Measurements from ENCODE around the gene WNT2. TPM values are rescaled to one million over a fixed set of nuclear protein-coding genes. Genes with fewer than 3 reads are reported as not detected.

Gene WNT2
- total RNA-seq, 1 donor from 2014 or later: under 0.01 TPM

DNA sequence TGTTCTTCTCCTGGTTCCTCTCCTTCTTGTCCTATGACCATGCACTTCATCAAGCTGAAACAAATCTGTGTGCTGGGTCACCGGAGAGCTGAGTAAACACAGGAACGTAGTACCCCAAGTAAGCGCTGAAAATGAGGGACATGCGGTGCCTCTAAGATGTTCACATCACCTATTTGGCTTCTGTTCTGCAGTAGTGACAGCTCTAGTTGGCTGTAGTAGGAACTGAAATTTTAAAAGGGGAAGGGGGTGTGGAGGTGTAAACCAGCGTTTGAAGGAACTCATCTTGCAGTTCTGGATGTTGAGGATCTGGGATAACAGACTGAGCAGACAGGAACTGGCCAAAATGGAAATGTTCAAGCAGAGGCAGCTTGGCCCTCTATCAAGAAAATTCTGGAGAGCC, 85.2 kb downstream of the WNT2 start:
- TF ChIP-seq, protein P1, sequence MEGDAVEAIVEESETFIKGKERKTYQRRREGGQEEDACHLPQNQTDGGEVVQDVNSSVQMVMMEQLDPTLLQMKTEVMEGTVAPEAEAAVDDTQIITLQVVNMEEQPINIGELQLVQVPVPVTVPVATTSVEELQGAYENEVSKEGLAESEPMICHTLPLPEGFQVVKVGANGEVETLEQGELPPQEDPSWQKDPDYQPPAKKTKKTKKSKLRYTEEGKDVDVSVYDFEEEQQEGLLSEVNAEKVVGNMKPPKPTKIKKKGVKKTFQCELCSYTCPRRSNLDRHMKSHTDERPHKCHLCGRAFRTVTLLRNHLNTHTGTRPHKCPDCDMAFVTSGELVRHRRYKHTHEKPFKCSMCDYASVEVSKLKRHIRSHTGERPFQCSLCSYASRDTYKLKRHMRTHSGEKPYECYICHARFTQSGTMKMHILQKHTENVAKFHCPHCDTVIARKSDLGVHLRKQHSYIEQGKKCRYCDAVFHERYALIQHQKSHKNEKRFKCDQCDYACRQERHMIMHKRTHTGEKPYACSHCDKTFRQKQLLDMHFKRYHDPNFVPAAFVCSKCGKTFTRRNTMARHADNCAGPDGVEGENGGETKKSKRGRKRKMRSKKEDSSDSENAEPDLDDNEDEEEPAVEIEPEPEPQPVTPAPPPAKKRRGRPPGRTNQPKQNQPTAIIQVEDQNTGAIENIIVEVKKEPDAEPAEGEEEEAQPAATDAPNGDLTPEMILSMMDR (IDR thresholded peaks at IDR 0.05; ENCODE audit: insufficient read depth, low read length, severe bottlenecking): no peak
- no peaks in the 10 kb centered on the region for H3K27me3 ChIP-seq (ENCODE audit: control insufficient read depth, insufficient read depth, low read length)
- H3K36me3 ChIP-seq (ENCODE audit: control insufficient read depth, insufficient read depth, low read length): no peaks in the 10 kb centered on the region
- DNase-seq (ENCODE audit: low read depth) (no peak), FAIRE-seq (no peak)
- H3K4me3 ChIP-seq (ENCODE audit: low read depth, low read length): no peak overlapping the region

DNA sequence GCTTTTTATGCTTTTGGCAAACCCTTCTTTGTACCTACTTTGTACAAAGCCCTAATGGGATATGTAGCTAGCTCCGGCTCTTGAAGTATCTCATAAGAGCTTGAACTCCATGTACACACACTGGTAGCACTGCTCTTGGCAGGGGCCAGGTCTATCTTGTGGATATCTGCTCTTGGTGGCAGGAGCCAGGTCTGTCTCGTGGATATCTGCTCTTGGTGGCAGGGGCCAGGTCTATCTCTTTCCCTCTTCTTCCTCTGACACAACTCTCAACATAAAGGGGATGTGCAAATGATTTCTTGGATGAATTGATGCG, 91.9 kb downstream of the WNT2 start:
- no peak for DNase-seq (ENCODE audit: low read depth)
- H3K27me3 ChIP-seq (ENCODE audit: control insufficient read depth, insufficient read depth, low read length): no peaks in the 10 kb centered on the region
- TF ChIP-seq, protein P1 (IDR thresholded peaks at IDR 0.05; ENCODE audit: insufficient read depth, low read length, severe bottlenecking): no peak
- FAIRE-seq: no peak
- H3K36me3 ChIP-seq (ENCODE audit: control insufficient read depth, insufficient read depth, low read length): no peaks in the 10 kb centered on the region
- H3K4me3 ChIP-seq (ENCODE audit: low read depth, low read length): no peak overlapping the region

DNA sequence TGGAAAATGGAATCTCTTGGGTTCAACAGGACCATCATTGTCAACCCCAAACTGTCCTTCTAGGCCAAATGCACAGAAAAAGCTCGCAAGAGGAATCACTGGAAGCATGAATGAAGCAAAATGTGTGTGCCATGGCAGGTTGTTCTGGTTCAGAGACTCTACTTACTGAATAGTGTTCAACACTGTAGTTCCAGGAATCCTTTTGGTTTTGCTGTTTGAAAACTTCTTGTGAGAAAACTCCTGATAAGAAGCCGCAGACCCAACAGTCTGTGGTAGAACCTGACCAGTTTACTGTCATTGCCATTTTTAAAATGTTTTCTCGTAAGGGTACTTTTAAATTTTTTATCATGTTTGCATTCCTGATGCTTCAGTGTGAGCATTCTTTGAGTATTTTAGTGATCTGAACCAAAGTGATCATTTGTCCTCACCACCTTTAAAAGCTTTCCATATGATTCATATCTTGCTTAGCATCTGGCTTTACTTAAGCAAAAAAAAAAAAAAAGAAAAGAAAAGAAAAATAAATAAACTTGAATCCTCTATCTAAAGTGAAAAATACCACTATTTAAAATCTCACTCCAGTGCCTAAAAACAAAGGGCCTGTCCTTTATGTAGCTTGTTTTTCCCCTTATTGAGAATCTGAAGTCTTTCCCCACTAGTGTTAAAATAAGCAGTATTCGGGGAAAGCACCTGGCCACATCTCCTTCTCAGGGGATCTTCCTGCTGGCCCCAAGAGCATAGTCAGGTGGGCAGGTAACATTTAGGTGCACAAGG, 92.4 kb downstream of the WNT2 start:
- TF ChIP-seq, protein P1 (IDR thresholded peaks at IDR 0.05; ENCODE audit: insufficient read depth, low read length, severe bottlenecking): no peak
- Histone ChIP-seq H3K4me3 (ENCODE audit: low read depth, low read length) (no peak overlapping the region), H3K27me3 (ENCODE audit: control insufficient read depth, insufficient read depth, low read length) (no peaks in the 10 kb centered on the region), H3K36me3 (ENCODE audit: control insufficient read depth, insufficient read depth, low read length) (no peaks in the 10 kb centered on the region)
- no peak for DNase-seq (ENCODE audit: low read depth)
- no peak for FAIRE-seq

DNA sequence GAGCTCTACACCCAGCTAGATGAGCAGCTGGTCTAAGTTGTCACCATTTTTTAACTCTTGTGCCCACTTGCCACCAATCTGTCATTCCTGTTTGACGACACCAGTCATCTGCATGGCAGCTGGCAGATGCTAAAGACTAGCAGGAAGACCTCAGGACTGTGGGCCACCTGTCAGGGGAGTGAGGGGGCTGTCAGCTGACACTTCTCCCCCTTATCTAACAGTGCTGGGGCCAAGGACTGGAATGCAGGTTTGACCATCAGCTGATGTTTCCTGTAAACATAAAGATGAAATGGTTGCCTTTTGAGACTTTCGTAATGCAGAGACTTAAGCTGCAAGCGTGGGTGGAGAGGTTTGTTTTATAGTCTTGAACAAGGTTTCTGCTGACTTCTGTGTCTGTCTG, 93.5 kb downstream of the WNT2 start:
- Histone ChIP-seq H3K4me3 (ENCODE audit: low read depth, low read length) (no peak overlapping the region), H3K27me3 (ENCODE audit: control insufficient read depth, insufficient read depth, low read length) (no peaks in the 10 kb centered on the region), H3K36me3 (ENCODE audit: control insufficient read depth, insufficient read depth, low read length) (no peaks in the 10 kb centered on the region)
- FAIRE-seq (no peak), DNase-seq (ENCODE audit: low read depth) (no peak)
- TF ChIP-seq, protein P1 (IDR thresholded peaks at IDR 0.05; ENCODE audit: insufficient read depth, low read length, severe bottlenecking): no peak

DNA sequence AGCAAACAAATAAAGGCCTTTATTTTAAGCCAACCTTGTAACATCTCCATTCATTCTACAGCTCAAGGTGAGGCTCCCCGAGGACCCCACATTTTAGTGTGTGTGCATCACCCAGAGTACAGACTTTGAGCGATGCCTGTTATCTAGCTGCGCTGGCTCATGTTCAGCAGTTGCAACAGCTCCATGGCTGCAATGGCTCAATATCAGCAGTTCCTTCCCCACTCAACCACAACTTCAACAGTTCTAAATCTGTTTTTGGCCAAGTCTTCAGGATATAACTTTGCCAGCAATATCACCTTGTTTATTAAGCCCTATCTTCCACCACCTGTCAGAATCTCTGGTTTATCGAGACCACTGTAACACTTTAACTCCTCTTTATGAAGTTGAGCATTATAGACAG, 95.8 kb downstream of the WNT2 start:
- FAIRE-seq (no peak), DNase-seq (ENCODE audit: low read depth) (no peak)
- no peaks in the 10 kb centered on the region for H3K36me3 ChIP-seq (ENCODE audit: control insufficient read depth, insufficient read depth, low read length)
- H3K27me3 ChIP-seq (ENCODE audit: control insufficient read depth, insufficient read depth, low read length): no peaks in the 10 kb centered on the region
- no peak overlapping the region for H3K4me3 ChIP-seq (ENCODE audit: low read depth, low read length)
- TF ChIP-seq, protein P1 (IDR thresholded peaks at IDR 0.05; ENCODE audit: insufficient read depth, low read length, severe bottlenecking): no peak

DNA sequence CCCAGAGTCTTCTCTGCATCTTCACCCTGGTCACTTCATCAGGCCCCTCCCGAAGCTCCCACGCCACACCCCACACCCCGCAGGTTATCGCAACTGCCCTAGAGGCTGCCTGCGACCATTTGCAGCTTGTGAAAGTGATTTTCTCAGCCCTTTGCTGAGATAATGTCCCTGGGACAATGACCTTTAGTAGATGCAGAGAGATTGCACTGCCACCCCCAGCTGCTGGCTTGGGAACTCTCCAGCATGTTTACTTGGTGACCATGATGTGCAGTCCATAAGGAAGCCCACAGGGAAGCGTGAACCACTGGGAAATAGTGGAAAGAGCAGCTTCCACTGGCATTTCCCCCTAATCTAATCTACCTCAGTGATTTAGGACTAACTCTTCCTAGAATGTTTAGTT, 97.3 kb downstream of the WNT2 start:
- Histone ChIP-seq H3K36me3 (ENCODE audit: control insufficient read depth, insufficient read depth, low read length) (peaks cover 2% of the 10 kb centered on the region), H3K27me3 (ENCODE audit: control insufficient read depth, insufficient read depth, low read length) (no peaks in the 10 kb centered on the region), H3K4me3 (ENCODE audit: low read depth, low read length) (no peak overlapping the region)
- no peak for DNase-seq (ENCODE audit: low read depth)
- TF ChIP-seq, protein P1 (IDR thresholded peaks at IDR 0.05; ENCODE audit: insufficient read depth, low read length, severe bottlenecking): no peak
- FAIRE-seq: no peak
